ENCODE results near the gene MCFD2.
"Not testable (repeated sequence)": the region's sequence is repeated elsewhere in the genome, so short reads cannot be mapped to it uniquely, and the experiment has no call there.

GRCh38 chr2:46875962-46876689 is 39.5 kb downstream of the MCFD2 start:
- TF ChIP-seq POLR2A, EP300, CTCF (IDR thresholded peaks at IDR 0.05): not testable (repeated sequence)
